IMR-90 (cell line): Measurements from ENCODE around the gene WWC1. TPM values are rescaled to one million over a fixed set of nuclear protein-coding genes. Genes with fewer than 3 reads are reported as not detected.

Experiments used
- ATAC-seq: fragments of 200-7000 bp; cut with Tn5 transposase; 2 replicates; pipeline ENCODE4 v1.9.1; 2020; ENCODE audit warnings: low read depth, mild to moderate bottlenecking, moderate library complexity
- BruUV-seq: library from RNA; stranded (reverse); fragments of 400-500 nt; replicated peaks from 2 replicates; lab custom pipeline; 2021; lab: Mats Ljungman, UMichigan
- CTCF ChIA-PET: fragments of 300-600 bp; formaldehyde crosslinking; extraction: SDS; loops from one replicate; lab custom pipeline; 2021; ENCODE audit warnings: antibody characterized with exemption; lab: Yijun Ruan, JAX
- POLR2A ChIA-PET: fragments of 300-600 bp; sonication (Branson Sonifier 250); formaldehyde crosslinking; loops from one replicate; lab custom pipeline; 2022; ENCODE audit warnings: antibody characterized with exemption; ENCODE audit not compliant: unreplicated experiment; lab: Charles Lee
- DNase-seq: peaks from one replicate; pipeline ENCODE4 v3.0.0; 2013
- H2AFZ ChIP-seq: replicated peaks from 2 replicates; pipeline ENCODE3; 2013; ENCODE audit warnings: low read length, mild to moderate bottlenecking; ENCODE audit not compliant: poor library complexity
- H2AK5ac ChIP-seq: 2 replicates; pipeline ENCODE4 v1.6.1; 2013; ENCODE audit warnings: low read depth, low read length, inconsistent platforms
- H2AK9ac ChIP-seq: replicated peaks from 2 replicates; pipeline ENCODE3; 2013; ENCODE audit warnings: mild to moderate bottlenecking, low read depth, low read length, moderate library complexity; ENCODE audit not compliant: poor library complexity
- H2BK120ac ChIP-seq: 2 replicates; pipeline ENCODE4 v1.6.1; 2013; ENCODE audit warnings: low read depth, low read length, inconsistent platforms
- H2BK15ac ChIP-seq: 3 replicates; pipeline ENCODE4 v1.6.1; 2013; ENCODE audit warnings: low read depth, low read length, inconsistent platforms
- H2BK20ac ChIP-seq: 2 replicates; pipeline ENCODE4 v1.6.1; 2013; ENCODE audit warnings: low read depth, mild to moderate bottlenecking, inconsistent platforms, low read length, moderate library complexity
- H2BK5ac ChIP-seq: 2 replicates; pipeline ENCODE4 v1.6.1; 2013; ENCODE audit warnings: mild to moderate bottlenecking, low read depth, low read length, inconsistent platforms; ENCODE audit not compliant: poor library complexity, severe bottlenecking
- H3K14ac ChIP-seq: replicated peaks from 2 replicates; pipeline ENCODE4 v1.6.1; 2013; ENCODE audit warnings: low read depth, low read length, inconsistent platforms
- H3K18ac ChIP-seq: 2 replicates; pipeline ENCODE4 v1.6.1; 2013; ENCODE audit warnings: low read depth, low read length, control low read depth
- H3K23ac ChIP-seq: 2 replicates; pipeline ENCODE4 v1.6.1; 2013; ENCODE audit warnings: low read depth, low read length, inconsistent platforms
- H3K27ac ChIP-seq: 2 replicates; pipeline ENCODE4 v1.5.1; 2013; ENCODE audit warnings: mild to moderate bottlenecking, control low read depth, low read length; ENCODE audit not compliant: insufficient read depth
- H3K27me3 ChIP-seq: 2 replicates; pipeline ENCODE4 v1.6.1; 2013; ENCODE audit warnings: low read length; ENCODE audit not compliant: control insufficient read depth, insufficient read depth
- H3K36me3 ChIP-seq: 2 replicates; pipeline ENCODE4 v1.6.1; 2013; ENCODE audit warnings: low read length, mixed read lengths; ENCODE audit not compliant: control insufficient read depth, insufficient read depth
- H3K4ac ChIP-seq: 2 replicates; pipeline ENCODE4 v1.6.1; 2013; ENCODE audit warnings: low read depth, low read length, inconsistent platforms
- H3K4me1 ChIP-seq: 2 replicates; pipeline ENCODE4 v1.6.1; 2013; ENCODE audit warnings: low read length, mixed read lengths; ENCODE audit not compliant: control insufficient read depth, insufficient read depth
- H3K4me2 ChIP-seq: 2 replicates; pipeline ENCODE4 v1.6.1; 2013; ENCODE audit warnings: low read depth, mild to moderate bottlenecking, control low read depth, low read length, moderate library complexity
- H3K4me3 ChIP-seq: 2 replicates; pipeline ENCODE4 v1.5.1; 2013; ENCODE audit warnings: low read depth, mild to moderate bottlenecking, control low read depth, low read length, moderate library complexity; ENCODE audit not compliant: insufficient read depth
- H3K56ac ChIP-seq: 2 replicates; pipeline ENCODE4 v1.6.1; 2013; ENCODE audit warnings: low read length, inconsistent platforms; ENCODE audit not compliant: insufficient read depth; ENCODE audit errors: extremely low read depth
- H3K79me1 ChIP-seq, 2 experiments: 2 replicates each; pipeline ENCODE4 v1.6.1; 2013; ENCODE audit warnings: low read length in 2 of 2, inconsistent platforms in 1 of 2, low read depth in 1 of 2
- H3K9ac ChIP-seq: 2 replicates; pipeline ENCODE4 v1.6.1; 2013; ENCODE audit warnings: low read depth, low read length, control low read depth
- H3K9me1 ChIP-seq: 2 replicates; pipeline ENCODE4 v1.6.1; 2013; ENCODE audit warnings: low read length, inconsistent platforms; ENCODE audit not compliant: insufficient read depth
- H3K9me3 ChIP-seq: 2 replicates; pipeline ENCODE4 v1.6.1; 2013; ENCODE audit warnings: low read length; ENCODE audit not compliant: control insufficient read depth, insufficient read depth
- H4K20me1 ChIP-seq: 2 replicates; pipeline ENCODE4 v1.6.1; 2013; ENCODE audit warnings: low read length, inconsistent platforms; ENCODE audit not compliant: insufficient read depth
- H4K5ac ChIP-seq: 2 replicates; pipeline ENCODE4 v1.6.1; 2013; ENCODE audit warnings: mild to moderate bottlenecking, low read depth, low read length, control low read depth
- H4K8ac ChIP-seq, 2 experiments: 2 replicates each; pipeline ENCODE4 v1.6.1; 2013; ENCODE audit warnings: low read depth in 2 of 2, low read length in 2 of 2, control low read depth in 1 of 2, inconsistent platforms in 1 of 2
- H4K91ac ChIP-seq: 2 replicates; pipeline ENCODE4 v1.6.1; 2013; ENCODE audit warnings: low read depth, low read length, inconsistent platforms; ENCODE audit not compliant: insufficient read depth
- BHLHE40 ChIP-seq: fragments of 150-350 bp; IDR thresholded peaks from 2 replicates; pipeline ENCODE4 v1.6.1; 2016; ENCODE audit warnings: mild to moderate bottlenecking, low read depth, low read length
- CEBPB ChIP-seq: IDR thresholded peaks from 2 replicates; pipeline ENCODE4 v1.6.1; 2012; ENCODE audit warnings: low read depth, low read length, improper control_type of control experiment
- CHD1 ChIP-seq: IDR thresholded peaks from 2 replicates; pipeline ENCODE4 v1.6.1; 2012; ENCODE audit warnings: low read depth, low read length, improper control_type of control experiment
- CTCF ChIP-seq: conservative IDR thresholded peaks from 2 replicates; pipeline ENCODE4 v1.5.1; 2012; ENCODE audit warnings: mild to moderate bottlenecking, low read depth, low read length, improper control_type of control experiment
- ELK1 ChIP-seq: fragments of 150-350 bp; IDR thresholded peaks from 2 replicates; pipeline ENCODE4 v1.6.1; 2016; ENCODE audit warnings: low read depth, mild to moderate bottlenecking, low read length, moderate library complexity, borderline replicate concordance
- FOS ChIP-seq: fragments of 150-350 bp; IDR thresholded peaks from 2 replicates; pipeline ENCODE4 v1.6.1; 2016; ENCODE audit warnings: low read depth, low read length
- MAFK ChIP-seq: IDR thresholded peaks from 2 replicates; pipeline ENCODE4 v1.6.1; 2012; ENCODE audit warnings: low read depth, low read length, improper control_type of control experiment
- MAZ ChIP-seq: IDR thresholded peaks from 2 replicates; pipeline ENCODE4 v1.6.1; 2012; ENCODE audit warnings: low read depth, mild to moderate bottlenecking, low read length, improper control_type of control experiment, moderate library complexity, borderline replicate concordance
- MXI1 ChIP-seq: IDR thresholded peaks from 2 replicates; pipeline ENCODE4 v1.6.1; 2012; ENCODE audit warnings: low read depth, mild to moderate bottlenecking, low read length, moderate library complexity, borderline replicate concordance
- NFE2L2 ChIP-seq: fragments of 150-350 bp; IDR thresholded peaks from 2 replicates; pipeline ENCODE4 v1.6.1; 2016; ENCODE audit warnings: low read depth, mild to moderate bottlenecking, low read length
- POLR2A ChIP-seq: IDR thresholded peaks from 2 replicates; pipeline ENCODE4 v1.6.1; 2012; ENCODE audit warnings: mild to moderate bottlenecking, low read depth, low read length
- RAD21 ChIP-seq: IDR thresholded peaks from 2 replicates; pipeline ENCODE4 v1.6.1; 2012; ENCODE audit warnings: low read length, improper control_type of control experiment
- RCOR1 ChIP-seq: IDR thresholded peaks from 2 replicates; pipeline ENCODE4 v1.6.1; 2012; ENCODE audit warnings: mild to moderate bottlenecking, low read length, improper control_type of control experiment; ENCODE audit not compliant: insufficient replicate concordance
- RFX5 ChIP-seq: IDR thresholded peaks from 2 replicates; pipeline ENCODE4 v1.8.0; 2012; ENCODE audit warnings: low read depth, mild to moderate bottlenecking, low read length, moderate library complexity
- SMC3 ChIP-seq: fragments of 150-350 bp; IDR thresholded peaks from 2 replicates; pipeline ENCODE4 v1.6.1; 2016; ENCODE audit warnings: low read depth, mild to moderate bottlenecking, antibody characterized with exemption, low read length, moderate library complexity
- USF2 ChIP-seq: fragments of 150-350 bp; IDR thresholded peaks from 2 replicates; pipeline ENCODE4 v1.6.1; 2017; ENCODE audit warnings: mild to moderate bottlenecking, antibody characterized with exemption, low read length, low read depth
- WGBS, 2 experiments: methylation state at CpG; one replicate each; pipeline versions ENCODE4 v1.1.5 to v1.1.7; 2013; ENCODE audit warnings: missing lambda C conversion rate in 2 of 2; ENCODE audit not compliant: insufficient read length in 1 of 2; ENCODE audit errors: extremely low coverage in 2 of 2; 5-methylcytosine and 5-hydroxymethylcytosine counted together
- dilution Hi-C: fragments of 300-500 bp; cut with HindIII; formaldehyde crosslinking; loops from one replicate; pipeline ENCODE4 v1.14.3; 2018; ENCODE audit warnings: low sequenced_read_pairs; ENCODE audit not compliant: unreplicated experiment
- in situ Hi-C: fragments of 300-500 bp; cut with MboI; formaldehyde crosslinking; loops from 3 replicates; pipeline ENCODE4 v1.14.3; 2019; ENCODE audit warnings: low sequenced_read_pairs, inconsistent platforms, mixed read lengths
- intact Hi-C: fragments of 100-400 bp; cut with micrococcal nuclease; formaldehyde crosslinking; loops from 2 replicates; pipeline ENCODE4 v1.10.0; 2022
- polyA plus RNA-seq, 3 experiments: library from polyadenylated mRNA; depleted of rRNA; stranded (reverse); fragments of >200 nt; gene quantifications; 2 replicates each; pipeline ENCODE4 v1.2.3, GENCODE V29; 2012; ENCODE audit warnings: low replicate concordance in 1 of 3
- total RNA-seq: library from RNA; depleted of rRNA; stranded (reverse); fragments of >200 nt; gene quantifications from 2 replicates; pipeline ENCODE4 v1.2.3, GENCODE V29; 2012

WWC1 gene
- total and polyA plus RNA-seq, 2 of the 4 experiments (the other 2 are of a cell fraction), result 9.1 to 10.3 TPM

DNA sequence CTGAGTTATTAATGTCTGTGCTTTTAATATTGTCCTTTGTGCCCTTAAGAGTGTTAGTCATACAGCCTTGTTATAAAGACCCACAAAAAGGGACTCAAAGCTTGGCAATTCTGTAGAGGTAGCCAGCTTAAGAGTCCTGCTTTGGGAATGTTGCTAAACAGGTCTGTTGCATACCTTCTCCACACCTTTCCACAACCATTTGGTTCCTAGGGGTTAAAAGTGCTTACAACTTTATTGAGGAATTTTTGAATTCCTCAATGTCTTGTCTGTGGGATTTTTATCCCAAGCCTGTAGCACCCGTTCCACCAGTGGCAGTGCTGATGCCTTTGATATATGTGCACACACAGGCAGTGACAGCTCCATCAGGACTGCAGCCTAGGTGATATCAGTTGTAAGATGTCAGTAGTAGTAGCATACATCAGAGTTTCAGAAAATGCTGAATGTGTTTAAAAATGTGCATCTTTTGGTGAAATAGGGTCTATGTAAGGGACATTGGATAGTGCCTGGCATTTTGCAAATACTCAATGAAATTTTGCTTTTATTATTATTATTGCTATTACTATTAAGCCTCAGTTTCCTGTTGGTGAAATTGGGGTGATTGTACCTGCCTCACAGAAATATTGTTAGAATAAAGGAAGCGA, 68.5 kb downstream of the WWC1 start:
- ChIA-PET POLR2A (no interaction called here), CTCF (no interaction called here)
- H4K8ac ChIP-seq, result no peak overlapping the region
- no peaks in the 10 kb centered on the region for H3K36me3 ChIP-seq
- H2BK20ac ChIP-seq, result no peak overlapping the region
- no peak overlapping the region for H3K4me2 ChIP-seq
- no peaks in the 10 kb centered on the region; the same call in 1 of the 2 replicates for H4K20me1 ChIP-seq
- H3K4me1 ChIP-seq, result peaks cover 8% of the 10 kb centered on the region
- dilution Hi-C loops (no loop called here), intact Hi-C loops (no loop called here), in situ Hi-C loops (no loop called here)
- no peaks in the 10 kb centered on the region for H3K9me3 ChIP-seq
- WGBS, 2 experiments, result 100% methylated on average over 1 of the region's 2 CpGs; no CpG with 5 or more reads in 1 of the 2 experiments
- no peaks in the 10 kb centered on the region for H3K27me3 ChIP-seq
- peaks cover 15% of the 10 kb centered on the region for H3K9me1 ChIP-seq
- H3K79me1 ChIP-seq, result peaks cover 18 to 25% of the 10 kb centered on the region in 2 experiments
- H3K9ac ChIP-seq, result no peak overlapping the region
- H3K23ac ChIP-seq, result no peak overlapping the region
- no peak overlapping the region for H3K18ac ChIP-seq
- no peak overlapping the region for H3K4ac ChIP-seq
- ATAC-seq (no peak), DNase-seq (no peak)
- TF ChIP-seq RFX5 (no peak), MXI1 (no peak), MAZ (no peak), MAFK (no peak), RCOR1 (no peak), CEBPB (no peak), POLR2A (no peak), CTCF (no peak), BHLHE40 (no peak), CHD1 (no peak), SMC3 (no peak), ELK1 (no peak), USF2 (no peak), FOS (no peak), RAD21 (no peak), NFE2L2 (no peak)
- H2BK120ac ChIP-seq, result no peak overlapping the region
- BruUV-seq, result no TSS peak
- H2BK15ac ChIP-seq, result no peak overlapping the region
- H3K27ac ChIP-seq, result no peak overlapping the region
- H2AK9ac ChIP-seq, result no peak overlapping the region
- H4K5ac ChIP-seq, result no peak overlapping the region
- H3K56ac ChIP-seq, result no peak overlapping the region
- H3K14ac ChIP-seq, result no peak overlapping the region
- H2AK5ac ChIP-seq, result no peak overlapping the region
- no peak overlapping the region for H3K4me3 ChIP-seq
- no peak overlapping the region for H2BK5ac ChIP-seq
- no peak overlapping the region for H4K91ac ChIP-seq
- H2AFZ ChIP-seq, result no peak overlapping the region
